Measurements from ENCODE around the gene AVPI1.
"Not testable (repeated sequence)": the region's sequence is repeated elsewhere in the genome, so short reads cannot be mapped to it uniquely, and the experiment has no call there.

Gene AVPI1

DNA sequence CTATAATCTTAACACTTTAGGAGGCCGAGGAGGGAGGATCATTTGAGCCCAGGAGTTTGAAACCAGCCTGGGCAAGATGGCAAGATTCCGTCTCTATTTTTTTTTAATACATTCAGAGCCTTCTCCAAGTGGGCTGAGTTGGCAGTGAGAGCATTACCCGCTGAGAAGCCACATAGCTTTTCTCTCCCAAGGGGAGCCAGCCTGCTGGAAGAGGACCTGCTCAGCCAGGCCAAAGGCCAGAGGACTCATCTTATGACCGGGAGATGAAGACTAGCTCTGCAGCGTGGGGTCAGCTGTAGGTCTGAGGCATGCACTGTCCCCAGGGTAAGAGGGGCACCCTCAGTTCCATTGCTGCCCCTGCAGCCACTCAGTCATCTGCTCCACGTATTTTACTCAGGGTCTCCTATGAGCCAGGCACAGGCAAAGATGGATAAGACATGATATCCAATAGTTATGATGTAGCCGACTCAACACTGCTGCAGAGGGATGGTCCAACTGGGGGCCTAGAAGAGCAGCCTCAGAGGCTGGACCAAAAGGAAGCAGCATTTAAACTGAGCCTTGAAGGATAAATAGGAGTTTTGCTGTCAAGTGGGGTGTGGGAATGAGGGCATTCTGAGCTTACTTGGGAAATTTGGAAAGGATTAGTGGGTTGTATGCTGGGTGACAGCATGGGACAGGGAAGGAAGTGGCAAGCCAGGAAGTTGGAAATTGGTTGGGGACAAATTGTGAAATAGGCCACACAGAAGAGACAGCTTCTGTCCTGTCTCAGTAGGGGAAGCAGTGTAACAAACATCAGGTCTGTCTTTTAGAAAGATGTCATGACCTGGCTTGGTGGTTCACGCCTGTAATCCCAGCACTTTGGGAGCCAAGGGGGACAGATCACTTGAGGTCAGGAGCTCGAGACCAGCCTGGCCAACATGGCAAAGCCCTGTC lies 24.9 kb upstream of the AVPI1 start:
- no peak for DNase-seq (ENCODE audit: low read depth)

DNA sequence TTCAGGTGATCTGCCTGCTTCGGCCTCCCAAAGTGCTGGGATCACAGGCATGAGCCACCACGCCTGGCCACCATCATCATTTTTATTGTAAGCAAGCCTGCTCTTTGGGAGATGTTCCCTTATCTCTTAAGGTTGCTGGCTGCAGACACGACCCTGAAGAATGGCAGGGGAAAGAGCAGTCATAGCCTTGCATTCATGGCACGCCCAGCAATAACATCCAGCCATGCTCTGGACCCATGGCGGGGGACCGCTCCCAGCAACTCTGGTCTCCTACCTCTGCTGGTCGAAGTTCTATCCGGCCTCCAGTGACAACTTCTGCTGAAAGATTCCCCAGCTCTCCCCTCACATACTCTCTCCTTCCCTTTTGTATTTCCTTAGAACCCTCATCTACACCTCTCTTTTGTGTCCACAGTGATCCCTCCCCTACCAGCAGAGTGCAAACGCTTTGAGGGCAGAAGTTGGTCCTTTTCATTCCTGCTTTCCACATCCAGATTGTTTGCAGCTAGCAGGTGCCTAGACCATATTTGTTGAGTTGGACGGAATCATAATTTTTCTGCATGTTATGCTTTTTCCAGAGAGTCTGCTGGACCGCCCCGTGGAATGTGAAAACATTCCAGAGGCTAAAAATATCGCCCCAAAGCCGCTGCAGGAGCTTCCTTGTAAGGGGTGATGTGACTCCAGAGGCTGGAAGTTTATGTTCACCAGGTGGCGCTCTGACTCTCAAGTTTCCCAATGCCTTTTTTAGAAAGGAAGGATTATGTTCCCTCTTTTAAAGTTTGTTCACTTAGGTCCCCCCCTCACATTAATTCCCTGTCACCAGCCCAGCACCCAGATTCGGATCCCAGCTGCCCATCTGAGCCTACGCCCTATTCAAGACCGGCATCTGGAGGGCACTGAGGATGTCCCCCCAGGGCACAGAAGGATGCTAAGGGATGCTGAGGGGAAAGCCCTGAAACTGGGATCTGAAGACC lies 22.2 kb upstream of the AVPI1 start:
- DNase-seq (ENCODE audit: low read depth): peak; percentile 23

DNA sequence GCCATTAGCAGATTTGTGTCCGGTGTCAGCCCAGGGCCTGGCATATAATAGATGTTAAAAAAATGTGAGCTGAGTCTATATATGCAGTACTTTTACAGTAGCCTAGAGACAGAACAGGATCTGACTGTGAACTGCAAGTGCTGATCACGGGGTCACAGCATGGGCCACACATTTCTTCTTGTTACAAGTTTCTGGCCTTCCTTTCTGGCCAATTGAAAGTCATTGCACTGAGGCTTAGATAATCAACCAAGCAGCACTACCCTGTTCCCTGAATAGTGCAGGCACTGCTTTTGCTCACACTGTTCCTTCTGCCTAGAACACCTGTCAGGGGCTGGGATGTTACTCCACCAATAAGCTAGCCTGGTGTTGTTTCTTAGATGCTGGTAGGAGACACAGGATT lies 21.1 kb upstream of the AVPI1 start:
- DNase-seq (ENCODE audit: low read depth): no peak

DNA sequence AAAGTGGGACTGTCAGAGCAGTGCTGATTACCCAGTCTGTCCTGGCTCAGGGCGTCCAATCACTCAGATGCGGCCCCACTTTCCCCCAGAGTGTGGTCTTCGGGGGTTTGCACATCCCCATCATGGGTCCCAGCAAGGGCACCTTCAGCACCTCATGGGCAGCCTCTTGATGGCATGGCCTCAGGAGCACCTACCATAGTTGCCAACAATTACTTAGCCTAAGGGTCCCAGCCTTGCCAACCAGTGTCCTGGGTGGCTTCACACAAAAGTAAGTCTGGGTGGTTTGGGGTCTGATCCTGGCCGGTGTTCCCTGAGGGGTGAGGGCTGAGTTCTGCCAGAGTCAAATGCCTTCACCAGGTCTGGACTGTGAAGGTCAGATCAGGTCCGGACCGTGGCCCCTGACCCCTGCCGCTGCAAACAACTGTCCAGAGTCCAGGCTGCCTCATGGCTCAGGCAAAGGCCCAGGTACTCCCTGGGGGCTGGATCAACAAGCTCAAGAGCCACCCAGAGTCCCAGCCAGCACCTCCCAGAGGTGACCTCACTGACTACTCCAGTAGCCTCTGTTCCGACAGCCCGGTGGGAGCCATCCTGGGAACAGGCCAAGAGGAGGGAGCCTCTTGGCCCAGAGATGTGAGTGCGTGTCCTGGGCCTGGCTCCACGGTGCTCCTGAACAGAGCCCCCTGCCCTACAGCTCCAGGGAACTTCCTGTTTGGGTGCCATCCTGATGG lies 20.3 kb upstream of the AVPI1 start:
- DNase-seq (ENCODE audit: low read depth): no peak

DNA sequence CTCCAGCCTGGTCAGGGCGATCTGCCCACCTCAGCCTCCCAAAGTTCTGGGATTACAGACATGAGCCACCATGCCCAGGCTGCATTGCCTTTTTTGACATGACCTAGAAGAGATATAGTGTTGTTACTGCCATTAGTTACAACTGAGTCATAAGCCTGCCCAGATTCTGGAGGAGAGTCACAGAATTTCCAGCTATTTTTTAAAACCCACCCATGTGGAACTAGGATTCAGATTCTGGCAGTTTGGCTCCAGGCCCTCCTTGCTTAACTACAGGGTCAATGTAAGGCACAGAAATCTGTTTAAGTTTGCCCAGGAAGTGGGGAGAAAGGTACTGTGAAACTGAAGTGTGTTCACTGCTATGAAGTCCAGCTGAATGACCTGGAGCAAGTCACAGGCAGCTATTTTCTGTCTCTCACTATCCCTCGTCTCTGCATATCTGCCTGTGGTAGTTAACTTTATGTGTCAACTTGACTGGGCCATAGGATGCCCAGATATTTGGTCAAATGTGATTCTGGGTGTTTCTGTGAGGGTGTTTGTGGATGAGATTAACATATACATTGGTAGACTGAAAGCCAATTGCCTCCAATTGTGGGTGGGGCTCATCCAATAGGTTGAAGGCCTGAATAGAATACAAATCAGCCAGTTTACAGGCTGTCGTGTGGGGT lies 18.1 kb upstream of the AVPI1 start:
- DNase-seq (ENCODE audit: low read depth): no peak

DNA sequence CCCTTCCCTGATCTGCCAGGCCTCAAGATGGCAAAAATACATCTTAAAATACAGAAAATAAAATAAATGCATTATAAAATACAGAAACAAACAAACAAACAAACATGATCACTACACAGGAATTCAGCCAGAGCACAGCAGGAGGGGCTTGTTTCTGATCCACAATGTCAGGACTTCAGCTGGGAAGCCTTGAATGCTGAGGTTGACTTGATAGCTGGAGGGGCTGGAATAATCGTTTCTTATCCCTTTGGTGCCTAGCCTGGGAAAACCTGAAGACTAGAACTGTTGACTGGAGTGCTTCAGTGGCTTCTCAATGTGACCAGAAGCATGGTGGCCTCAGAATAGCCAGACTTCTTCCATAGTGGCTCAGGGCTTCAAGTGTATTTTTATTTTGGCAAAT lies 17.3 kb upstream of the AVPI1 start:
- no peak for DNase-seq (ENCODE audit: low read depth)

DNA sequence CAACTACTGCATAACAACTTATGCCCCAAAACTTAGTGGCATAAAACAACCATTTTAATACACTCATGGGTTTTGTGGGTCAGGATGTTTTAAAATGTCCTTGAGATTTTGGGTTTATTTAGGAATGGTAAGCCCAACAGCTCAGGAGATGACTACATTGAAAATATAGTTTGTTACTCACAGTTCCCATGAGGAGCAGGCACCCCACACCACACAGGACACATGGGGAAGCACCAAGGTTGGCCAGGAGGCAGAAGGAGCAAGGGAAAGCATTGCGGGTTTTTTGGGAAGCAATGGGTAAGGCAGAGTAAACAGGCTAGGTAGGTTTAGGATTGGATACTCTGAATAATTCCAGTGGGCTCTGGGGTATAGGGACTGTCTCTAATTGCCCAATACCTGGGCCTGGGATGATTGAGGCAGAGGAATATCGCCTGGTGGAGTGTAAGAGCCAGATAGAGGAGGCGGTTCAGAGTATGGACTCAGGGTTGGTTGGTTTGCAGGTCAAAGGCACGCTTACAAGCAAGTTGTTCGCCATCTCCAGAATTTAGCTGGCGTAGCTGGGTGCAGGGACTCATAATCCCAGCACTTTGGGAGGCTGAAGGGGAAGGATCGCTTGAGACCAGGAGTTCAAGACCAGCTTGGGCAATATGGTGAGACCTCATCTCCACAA lies 16.5 kb upstream of the AVPI1 start:
- DNase-seq (ENCODE audit: low read depth): no peak

DNA sequence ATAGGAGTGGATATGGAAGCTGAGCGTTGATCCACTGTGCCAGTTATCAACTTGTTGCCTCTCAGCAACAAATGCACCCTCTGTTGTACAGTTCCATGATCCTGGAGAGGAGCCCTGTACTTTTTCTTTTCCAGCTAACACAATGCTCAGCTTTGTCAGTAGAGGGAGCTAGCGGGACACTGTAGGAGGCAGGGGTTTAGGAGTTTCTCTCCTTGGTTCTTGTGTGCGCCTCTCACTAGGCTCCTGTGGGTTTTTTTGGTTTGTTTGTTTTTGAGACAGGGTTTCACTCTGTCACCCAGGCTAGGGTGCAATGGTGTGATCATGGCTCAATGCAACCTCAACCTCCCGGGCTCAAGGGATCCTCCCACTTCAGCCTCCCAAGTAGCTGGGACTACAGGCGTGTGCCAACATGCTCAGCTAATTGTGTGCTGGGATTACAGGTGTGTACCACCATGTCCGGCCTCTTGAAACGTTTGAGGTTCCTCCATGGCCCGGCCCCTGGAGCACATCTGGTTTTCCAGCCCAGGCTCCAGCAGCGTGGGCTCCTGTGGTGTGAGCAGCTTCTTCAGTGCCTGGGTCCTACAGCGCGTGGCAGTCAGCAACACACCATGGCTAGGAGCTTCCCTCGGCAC lies 14.5 kb upstream of the AVPI1 start:
- no peak for DNase-seq (ENCODE audit: low read depth)

DNA sequence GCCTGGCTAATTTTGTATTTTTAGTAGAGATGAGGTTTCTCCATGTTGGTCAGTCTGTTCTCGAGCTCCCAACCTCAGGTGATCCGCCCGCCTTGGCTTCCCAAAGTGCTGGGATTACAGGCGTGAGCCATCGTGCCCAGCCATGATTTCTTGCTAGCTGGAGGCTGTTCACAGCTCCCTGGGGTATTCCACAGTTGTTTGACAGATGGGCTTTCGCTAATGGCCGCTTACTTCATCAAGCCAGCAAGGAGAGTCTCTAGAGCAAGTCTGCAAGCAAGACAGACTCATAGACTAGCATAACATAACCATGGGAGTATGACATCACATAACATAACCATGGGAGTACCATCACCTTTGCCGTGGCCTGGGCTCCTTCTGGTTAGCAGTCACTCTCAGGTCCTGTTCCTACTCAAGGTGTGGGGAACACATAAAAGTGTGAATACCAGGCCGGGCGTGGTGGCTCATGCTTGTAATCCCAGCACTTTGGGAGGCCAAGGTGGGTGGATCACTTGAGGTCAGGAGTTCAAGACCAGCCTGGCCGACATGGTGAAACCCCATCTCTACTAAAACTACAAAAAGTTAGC lies 11.1 kb upstream of the AVPI1 start:
- DNase-seq (ENCODE audit: low read depth): not testable (repeated sequence)

DNA sequence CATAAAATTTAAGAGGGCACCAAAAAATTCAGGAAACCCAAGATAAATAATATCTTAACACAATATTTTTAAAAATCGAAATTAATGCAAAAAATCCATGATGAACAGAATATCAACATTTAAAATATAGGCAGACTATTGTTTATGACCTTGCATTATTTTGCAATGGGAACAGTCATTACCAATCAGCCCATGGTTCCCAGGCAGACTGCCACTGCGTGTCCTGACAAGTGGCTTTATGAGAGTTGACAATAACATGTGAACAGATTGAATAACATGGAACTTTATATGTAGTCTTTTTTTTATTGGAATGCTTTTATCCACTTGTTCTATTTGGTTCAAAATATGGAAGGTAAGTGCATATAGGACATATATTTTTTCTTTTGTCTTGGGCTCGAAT lies 3.1 kb upstream of the AVPI1 start:
- no peak for DNase-seq (ENCODE audit: low read depth)

DNA sequence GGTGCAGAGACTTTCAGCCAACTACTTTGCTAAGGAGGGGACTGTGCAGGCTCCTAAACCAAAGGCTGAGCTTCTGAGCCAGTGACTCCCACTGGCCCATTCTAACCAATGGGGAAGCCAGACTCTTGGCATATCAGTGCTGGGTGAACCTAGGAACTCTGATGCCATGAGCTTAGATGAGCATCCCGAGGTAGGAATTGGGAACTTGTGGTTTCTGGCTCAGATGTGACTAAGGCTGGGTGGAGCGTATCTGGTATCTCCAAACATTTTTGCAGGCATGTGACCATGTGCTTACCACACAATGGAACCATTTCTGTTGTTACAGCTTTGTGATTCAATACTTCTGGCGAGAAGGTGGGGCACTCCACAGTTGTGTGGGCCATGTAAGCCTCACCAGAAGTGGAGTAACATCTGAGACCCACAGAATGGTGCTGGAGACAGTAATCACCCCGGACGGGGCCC lies 2.5 kb upstream of the AVPI1 start:
- DNase-seq (ENCODE audit: low read depth): no peak

DNA sequence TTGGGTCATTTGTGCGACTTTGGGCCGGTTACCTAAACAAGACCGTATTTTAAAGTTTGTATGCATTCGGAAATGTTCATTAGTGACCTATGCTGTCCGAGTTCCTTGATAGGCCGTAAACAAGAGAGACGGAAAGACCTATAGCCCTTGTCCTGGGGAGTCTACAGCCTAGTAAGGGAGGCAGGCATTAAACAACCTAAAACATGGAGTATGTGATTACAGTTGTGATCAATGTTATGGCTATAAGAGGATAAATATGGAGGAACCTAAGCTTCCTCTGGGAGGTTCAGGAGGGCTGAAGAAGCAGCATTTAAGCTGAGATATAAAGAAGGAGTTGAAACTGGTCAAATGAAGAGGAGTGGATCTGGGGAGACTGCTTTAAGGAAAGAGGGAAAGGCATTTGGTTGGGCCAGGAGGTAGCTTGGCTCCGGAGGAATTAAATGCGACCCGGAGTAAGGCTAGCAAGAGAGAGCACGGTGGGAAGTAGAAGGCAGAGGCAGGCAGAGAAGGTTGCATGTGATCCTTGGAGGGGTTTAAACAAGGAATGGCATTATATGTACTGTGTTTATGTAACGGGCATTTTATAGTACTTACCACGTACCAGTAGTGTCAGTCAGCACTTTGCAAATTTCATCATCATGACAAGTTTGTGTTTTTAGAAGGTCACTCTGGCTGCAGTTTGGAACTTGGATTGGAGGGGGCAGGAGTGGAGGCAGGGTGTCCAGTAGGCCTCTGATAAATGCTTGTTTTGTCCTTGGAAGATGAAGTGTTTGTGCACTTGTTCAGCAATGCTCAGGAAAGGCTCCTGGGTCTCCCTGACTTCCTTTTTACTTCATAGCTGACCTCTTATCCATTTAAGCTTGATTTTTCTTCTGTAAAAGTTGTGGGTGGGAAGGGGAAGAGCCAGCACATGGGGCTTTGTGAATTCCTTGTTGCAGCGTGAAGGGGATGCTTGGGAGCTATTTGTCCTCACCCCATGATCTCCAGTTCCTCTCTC lies 1.0 kb upstream of the AVPI1 start:
- DNase-seq (ENCODE audit: low read depth): no peak

DNA sequence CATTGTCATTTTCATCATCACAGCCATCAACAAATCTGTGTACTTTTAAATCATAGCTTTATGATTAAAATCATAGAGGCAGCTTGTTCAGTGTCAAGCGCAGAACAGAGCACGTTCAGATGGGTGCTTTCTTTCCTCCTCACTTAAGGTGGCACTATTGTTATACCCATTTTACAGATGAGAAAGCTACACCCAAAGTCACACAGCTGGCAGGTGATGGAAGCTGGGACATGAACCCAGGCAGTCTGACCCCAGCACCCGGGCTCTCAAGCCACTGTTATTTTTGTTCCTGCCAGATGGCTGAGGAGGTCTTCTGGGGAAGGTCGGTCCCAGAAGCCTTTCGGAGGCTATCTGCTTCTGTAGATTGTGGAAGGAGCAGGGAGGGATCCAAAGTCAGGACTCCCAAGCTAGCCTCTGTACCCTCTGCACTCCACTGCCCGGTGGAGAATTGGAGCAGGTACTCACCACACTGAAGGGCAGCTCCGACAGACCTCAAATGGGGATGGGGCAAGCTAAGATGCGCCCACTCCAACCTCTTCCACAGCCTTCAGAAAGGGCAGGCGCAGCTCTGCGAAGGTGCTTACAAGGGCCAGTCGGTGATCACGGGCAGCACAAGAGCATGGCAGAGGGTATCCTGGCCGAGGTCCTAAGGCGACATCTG lies 610 bp downstream of the AVPI1 start:
- DNase-seq (ENCODE audit: low read depth): no peak

DNA sequence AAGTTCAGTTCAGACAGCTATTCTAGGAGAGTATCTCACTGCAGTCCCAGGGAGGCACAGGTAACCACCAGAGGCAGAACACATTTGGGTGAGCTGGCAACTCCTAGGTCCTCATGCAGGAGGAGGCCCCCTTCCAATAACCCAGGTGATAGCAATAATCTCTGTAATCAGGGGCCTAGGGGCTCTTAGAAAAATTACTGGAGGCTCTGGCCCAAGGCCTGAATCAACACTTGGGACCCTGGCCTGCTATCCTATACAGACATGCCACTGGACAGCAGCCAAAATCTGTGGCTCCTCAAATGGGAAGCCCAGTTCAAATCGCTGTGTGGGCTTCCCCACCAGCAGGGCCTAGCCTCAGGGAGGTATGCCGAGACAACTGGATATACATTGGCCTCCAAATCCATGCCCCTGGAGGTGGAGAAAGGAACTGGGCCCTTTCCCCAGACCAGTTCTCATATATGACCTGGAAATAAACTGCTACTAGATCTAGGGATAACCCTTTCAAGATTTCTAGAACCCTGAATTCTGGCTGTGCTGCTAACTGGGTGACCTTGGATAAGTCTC lies 1.6 kb downstream of the AVPI1 start:
- DNase-seq (ENCODE audit: low read depth): no peak

DNA sequence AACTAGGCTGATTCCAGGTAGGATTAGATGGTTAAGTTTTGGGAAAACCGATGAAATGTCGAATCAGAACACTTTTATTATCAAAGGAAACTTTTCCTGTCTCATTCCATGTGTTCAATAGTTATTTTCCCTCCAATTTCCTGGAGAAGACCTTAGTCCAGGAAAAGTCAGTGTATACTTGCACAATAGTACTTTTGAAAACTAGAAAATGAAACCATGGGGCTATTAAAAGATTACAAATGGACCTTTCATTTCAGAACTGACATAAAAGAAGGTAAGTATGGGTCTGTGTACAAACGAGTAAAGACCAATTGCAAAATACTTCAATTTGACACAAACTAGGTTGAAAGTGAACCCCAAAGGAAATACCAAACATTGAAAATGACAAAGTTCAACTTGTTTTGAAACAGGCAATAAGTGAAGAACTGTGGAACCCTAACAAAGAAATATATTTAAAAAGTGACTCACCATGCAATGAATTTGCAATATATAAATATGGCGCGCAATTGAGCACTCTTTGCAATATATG lies 2.1 kb downstream of the AVPI1 start:
- no peak for DNase-seq (ENCODE audit: low read depth)

DNA sequence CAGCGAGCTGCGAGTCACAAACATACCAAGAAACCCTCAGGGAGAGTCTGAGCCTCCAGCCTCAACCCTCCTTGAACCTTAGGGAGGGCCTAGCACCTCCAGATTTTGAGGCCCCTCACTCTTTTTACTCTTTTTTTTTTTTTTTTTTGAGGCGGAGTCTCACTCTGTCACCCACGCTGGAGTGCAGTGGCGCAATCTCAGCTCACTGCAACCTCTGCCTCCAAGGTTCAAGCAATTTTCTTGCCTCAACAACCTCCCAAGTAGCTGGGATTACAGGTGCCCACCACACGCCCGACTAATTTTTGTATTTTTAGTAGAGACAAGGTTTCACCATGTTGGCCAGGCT lies 2.7 kb downstream of the AVPI1 start:
- not testable (repeated sequence) for DNase-seq (ENCODE audit: low read depth)

DNA sequence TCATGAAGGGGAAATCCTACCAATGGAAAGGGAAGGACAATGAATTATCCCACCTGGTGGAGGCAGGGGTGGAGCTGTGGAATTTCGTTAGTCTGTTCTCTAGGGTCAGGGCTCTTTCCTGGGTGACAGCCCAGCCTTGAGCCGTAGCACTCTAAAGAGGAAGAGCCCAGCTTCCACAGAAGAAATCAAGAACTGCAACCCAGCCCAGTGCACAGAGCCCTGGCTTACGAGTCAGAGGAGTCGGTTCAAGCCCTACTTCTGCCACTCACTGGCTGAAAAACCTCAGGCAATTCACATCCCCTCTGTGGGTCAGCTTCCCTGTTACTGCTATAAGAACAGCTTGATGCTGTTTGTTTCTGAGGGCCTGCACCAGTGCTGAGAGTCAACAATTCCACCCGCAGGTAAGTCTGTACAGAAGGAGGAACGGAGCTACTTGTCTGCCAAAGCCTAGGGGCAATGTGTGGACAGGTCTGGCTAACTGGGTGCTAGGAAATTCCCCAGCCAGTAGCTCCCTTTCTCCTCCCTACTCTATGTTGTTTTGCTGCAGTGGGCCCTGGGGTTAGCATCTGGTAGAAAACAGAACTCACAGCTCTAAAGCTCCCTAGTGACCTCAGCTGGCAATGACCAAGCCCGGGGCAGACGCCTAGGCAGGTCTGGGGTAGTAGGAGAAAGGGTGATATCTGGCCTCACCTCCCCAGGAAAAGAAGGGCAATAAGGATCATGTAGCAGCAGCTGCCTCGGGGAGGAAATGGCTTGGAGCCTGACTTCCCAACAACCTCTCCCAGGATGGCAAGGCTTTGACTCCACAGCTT lies 3.3 kb downstream of the AVPI1 start:
- DNase-seq (ENCODE audit: low read depth): no peak

Data from stimulated activated CD8-positive, alpha-beta memory T cell treated with anti-CD3 and anti-CD28 coated beads, Interleukin-4, amount 100 ng/mL, for 24 hours (primary cell).